AG09309 (cell line): Measurements from ENCODE around the gene TBC1D7.

ENCODE experiments used
- DNase-seq: peaks from one replicate; pipeline ENCODE4 v3.0.0-alpha.2; 2010; ENCODE audit warnings: low read depth
- H3K4me3 ChIP-seq: 2 replicates; pipeline ENCODE4 v1.5.1; 2011; ENCODE audit warnings: mild to moderate bottlenecking, low read depth, low read length, moderate library complexity; ENCODE audit not compliant: control insufficient read depth
- TF ChIP-seq, protein P1 (sequence below): IDR thresholded peaks from 2 replicates; pipeline ENCODE4 v1.5.1; 2011; ENCODE audit warnings: mild to moderate bottlenecking, low read depth, low read length, inconsistent platforms; ENCODE audit not compliant: insufficient read depth, control insufficient read depth; ENCODE audit errors: missing control alignments

The TBC1D7 gene

DNA sequence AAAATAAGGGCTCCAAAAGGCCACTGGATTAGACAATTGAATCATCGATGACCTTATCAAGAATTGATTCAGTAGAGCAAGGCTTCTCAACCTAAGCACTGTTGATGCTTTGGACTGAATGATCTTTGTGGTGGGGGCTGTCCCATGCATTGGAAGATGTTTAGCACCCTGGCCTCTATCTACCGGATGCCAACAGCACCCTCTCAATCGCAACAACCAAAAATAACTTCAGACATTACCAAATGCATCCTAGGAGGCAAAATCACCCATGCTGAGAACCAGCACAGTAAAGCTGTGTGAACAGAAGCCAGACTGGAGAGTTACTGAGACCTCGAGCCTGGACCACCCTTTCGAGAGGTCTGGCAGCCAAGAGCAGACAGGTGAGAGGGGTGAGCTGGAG is 67.5 kb downstream of the TBC1D7 start:
- TF ChIP-seq, protein P1, sequence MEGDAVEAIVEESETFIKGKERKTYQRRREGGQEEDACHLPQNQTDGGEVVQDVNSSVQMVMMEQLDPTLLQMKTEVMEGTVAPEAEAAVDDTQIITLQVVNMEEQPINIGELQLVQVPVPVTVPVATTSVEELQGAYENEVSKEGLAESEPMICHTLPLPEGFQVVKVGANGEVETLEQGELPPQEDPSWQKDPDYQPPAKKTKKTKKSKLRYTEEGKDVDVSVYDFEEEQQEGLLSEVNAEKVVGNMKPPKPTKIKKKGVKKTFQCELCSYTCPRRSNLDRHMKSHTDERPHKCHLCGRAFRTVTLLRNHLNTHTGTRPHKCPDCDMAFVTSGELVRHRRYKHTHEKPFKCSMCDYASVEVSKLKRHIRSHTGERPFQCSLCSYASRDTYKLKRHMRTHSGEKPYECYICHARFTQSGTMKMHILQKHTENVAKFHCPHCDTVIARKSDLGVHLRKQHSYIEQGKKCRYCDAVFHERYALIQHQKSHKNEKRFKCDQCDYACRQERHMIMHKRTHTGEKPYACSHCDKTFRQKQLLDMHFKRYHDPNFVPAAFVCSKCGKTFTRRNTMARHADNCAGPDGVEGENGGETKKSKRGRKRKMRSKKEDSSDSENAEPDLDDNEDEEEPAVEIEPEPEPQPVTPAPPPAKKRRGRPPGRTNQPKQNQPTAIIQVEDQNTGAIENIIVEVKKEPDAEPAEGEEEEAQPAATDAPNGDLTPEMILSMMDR = no peak
- no peak for DNase-seq

DNA sequence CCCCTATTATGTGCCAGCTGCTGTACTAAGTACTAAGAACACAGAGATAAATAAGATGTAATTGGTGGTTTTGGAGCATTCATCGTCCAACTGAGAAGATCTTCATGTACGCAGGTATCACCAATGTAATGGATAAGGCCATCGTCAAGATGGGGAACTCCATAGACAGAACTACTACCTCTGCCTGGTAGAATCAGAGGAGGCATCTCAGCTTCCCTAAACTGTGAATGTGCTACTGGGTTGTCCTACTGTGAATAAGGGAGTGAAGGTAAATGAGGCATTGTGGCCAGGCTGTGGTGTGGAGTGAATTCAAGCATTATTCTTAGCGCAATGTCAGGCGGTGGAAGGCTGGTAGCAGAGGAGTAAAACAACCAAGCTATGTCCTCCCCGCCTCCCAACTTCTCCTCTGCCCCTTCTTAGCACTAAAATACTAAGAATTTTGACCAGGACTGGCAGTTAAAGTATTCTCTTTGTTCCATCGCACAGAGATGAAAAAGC is 68.2 kb downstream of the TBC1D7 start:
- no peak overlapping the region for H3K4me3 ChIP-seq
- no peak for DNase-seq
- TF ChIP-seq, protein P1 = no peak

More for the DNA sequence above, 67.5 kb downstream of the TBC1D7 start:
- no peak overlapping the region for H3K4me3 ChIP-seq

DNA sequence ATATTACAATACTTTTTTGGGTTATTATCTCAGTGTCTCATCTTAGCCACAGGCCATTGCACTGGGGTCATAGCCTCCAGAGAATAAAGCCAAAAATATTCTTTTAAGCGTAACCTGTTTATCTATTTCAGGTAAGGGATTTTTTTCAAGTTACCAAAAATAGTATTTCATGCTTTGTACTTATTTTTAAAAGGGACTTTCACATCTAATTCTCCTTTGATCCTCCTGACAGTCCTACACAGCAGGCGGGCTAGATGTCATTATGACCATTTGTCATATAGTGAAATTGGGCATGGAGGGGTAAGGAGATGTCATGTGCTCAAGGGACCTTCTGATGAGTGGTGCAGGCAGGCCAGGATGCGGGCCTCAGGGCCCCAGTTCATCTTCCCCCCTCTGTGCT is 68.9 kb downstream of the TBC1D7 start:
- no peak for DNase-seq
- no peak overlapping the region for H3K4me3 ChIP-seq
- TF ChIP-seq, protein P1 = no peak

DNA sequence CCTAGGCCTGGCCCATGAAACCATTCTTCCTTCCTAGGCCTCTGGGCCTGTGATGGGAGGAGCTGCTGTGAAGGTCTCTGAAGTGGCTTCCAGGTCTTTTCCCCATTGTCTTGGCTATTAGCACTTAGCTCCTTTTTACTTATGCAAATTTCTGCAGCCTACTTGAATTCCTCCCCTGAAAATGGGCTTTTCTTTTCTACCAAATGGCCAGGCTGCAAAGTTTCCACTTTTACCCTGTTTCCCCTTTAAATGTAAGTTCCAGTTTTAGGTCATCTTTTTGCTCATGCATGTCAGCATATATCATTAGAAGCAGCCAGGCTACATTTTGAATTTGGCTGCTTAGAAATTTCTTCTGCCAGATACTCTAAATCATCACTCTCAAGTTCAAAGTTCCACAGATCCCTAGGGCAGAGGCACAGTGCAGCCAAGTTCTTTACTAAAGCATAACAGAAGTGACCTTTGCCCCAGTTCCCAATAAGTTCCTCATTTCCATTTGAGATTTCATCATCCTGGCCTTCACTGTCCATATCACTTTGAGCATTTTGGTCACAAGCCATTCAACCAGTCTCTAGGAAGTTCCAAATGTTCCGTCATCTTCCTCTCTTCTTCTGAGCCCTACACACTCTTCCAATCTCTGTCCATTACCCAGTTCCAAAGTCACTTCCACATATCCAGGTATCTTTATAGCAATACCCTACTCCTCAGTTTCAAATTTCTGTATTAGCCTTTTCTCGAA is 71.9 kb downstream of the TBC1D7 start:
- DNase-seq = no peak
- no peak overlapping the region for H3K4me3 ChIP-seq
- TF ChIP-seq, protein P1 = no peak
